AG10803 (cell line): ENCODE measurements around the gene SH3RF1.
"Not testable (repeated sequence)": the region's sequence is repeated elsewhere in the genome, so short reads cannot be mapped to it uniquely, and the experiment has no call there.

ENCODE experiments used
- DNase-seq: peaks from one replicate; pipeline ENCODE4 v3.0.0; 2010; ENCODE audit warnings: low read depth
- H3K4me3 ChIP-seq: 2 replicates; pipeline ENCODE4 v1.5.1; 2011; ENCODE audit warnings: mild to moderate bottlenecking, low read length, control low read depth
- TF ChIP-seq, protein P1 (sequence below): conservative IDR thresholded peaks from 2 replicates; pipeline ENCODE4 v1.5.1; 2011; ENCODE audit warnings: mild to moderate bottlenecking, low read length, control low read depth, inconsistent platforms

Gene SH3RF1

DNA sequence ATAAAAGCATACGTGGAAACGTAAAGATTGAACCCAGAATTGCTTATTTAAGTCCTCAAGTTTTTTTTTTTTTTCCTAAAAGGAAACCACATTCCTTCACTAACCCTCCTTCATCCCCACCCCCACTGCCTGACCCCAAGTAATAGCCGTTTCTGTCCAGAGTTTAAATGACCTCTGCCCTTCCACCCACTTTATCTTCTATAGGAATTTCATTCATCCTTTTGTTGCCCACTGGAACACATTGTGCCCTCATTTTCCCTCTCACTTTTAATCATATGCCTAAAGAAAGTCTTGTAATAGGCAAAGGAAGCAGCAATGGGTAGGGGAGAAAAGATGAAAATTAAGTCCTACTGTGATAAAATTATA, 62.7 kb downstream of the SH3RF1 start:
- no peak overlapping the region for H3K4me3 ChIP-seq
- TF ChIP-seq, protein P1, sequence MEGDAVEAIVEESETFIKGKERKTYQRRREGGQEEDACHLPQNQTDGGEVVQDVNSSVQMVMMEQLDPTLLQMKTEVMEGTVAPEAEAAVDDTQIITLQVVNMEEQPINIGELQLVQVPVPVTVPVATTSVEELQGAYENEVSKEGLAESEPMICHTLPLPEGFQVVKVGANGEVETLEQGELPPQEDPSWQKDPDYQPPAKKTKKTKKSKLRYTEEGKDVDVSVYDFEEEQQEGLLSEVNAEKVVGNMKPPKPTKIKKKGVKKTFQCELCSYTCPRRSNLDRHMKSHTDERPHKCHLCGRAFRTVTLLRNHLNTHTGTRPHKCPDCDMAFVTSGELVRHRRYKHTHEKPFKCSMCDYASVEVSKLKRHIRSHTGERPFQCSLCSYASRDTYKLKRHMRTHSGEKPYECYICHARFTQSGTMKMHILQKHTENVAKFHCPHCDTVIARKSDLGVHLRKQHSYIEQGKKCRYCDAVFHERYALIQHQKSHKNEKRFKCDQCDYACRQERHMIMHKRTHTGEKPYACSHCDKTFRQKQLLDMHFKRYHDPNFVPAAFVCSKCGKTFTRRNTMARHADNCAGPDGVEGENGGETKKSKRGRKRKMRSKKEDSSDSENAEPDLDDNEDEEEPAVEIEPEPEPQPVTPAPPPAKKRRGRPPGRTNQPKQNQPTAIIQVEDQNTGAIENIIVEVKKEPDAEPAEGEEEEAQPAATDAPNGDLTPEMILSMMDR: no peak
- DNase-seq: no peak

DNA sequence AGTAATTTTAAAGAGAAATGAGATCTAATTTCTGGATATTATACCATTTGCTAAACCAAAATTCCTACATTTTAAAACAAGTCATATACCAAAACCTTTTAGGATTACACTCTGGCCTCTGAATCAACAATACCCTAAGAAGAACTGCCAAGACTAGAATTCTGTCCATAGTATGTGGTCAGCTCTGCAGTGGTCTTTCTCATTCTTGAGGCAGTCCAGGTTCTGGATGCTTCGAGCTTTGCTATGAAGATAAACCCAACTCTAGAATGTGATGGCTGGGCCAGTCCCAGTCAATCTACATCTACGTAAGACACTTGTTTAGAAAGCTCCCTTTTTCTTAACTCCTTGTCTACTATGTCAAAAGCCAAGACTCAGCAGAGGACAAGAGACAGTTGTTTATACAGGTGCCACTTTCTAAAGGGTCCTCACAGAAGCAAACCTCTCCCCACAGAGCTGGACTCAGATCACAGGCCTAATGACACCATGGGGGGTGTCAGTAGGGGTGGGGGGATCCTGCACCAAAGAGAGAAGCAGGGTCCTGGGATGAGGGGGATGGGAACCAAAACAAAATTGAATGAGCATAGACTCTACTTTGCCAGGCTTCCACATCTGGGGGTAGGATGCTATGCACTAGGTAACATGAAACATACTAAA, 63.2 kb downstream of the SH3RF1 start:
- TF ChIP-seq, protein P1: no peak
- H3K4me3 ChIP-seq: no peak overlapping the region
- no peak for DNase-seq

DNA sequence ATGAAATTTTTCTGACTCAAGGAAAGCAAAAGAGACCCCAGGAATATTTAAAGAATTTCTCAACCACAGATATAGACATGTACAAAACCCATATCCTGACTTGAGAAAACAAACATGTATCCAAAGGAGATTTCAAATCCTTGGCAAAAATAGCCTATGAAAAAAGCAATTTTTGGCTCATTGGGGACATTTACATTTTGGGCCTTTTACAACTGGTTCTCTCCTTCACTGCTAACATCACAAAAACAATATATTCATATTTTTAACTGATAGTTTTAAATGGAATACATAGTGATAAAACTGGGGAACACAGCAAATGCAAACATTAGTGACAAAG, 65.0 kb downstream of the SH3RF1 start:
- DNase-seq: no peak
- TF ChIP-seq, protein P1: no peak
- H3K4me3 ChIP-seq: no peak overlapping the region

DNA sequence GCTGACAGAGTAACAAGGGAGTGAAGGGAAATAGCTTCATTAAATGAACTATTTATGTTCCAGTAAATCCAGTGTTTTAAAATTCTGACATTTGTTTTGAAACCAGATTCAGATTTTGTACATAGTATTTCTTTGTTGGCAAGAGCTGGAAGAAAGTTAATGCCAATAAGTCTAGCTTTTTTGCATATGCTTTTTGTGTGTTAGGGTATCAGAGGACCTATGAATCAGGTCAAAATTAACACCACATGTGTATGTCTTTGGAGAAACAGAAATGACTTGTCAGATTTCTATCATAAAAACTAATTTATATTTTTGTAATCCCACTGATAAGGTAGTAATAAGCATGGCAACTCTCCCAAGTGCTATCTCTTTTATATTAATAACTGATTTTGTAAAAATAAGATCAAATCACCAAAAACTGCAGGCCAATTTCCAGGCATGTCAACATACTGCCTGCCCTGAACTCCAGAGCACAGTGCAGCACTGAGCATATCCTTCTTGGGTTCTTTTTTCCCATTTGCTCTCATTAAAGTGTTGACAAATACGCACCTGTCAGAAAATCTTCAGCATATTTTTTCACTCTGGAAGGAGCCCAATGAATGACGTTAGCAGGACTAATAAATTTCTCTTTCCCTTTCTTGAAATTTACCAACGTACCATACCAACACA, 65.5 kb downstream of the SH3RF1 start:
- peak; percentile 42 for DNase-seq
- no peak overlapping the region for H3K4me3 ChIP-seq
- TF ChIP-seq, protein P1: no peak

DNA sequence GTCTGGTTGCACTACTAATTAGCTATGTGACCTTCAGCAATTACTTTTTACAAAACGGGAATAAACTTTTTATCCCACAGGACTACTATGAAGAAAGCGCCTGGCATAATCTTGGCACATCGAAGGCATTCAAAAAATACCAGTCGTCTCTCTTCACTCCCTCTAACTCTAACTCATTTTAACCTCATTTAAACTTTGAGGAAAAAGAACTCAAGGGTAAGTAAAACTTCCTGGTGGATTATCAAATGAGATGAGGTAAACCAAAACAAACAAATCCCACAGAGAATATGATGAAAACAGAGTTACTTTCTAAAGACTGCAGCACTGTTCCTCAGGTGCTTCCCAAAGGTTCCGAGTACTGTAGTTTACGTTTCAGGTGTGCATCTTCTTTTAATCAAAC, 66.9 kb downstream of the SH3RF1 start:
- TF ChIP-seq, protein P1: no peak
- DNase-seq: no peak
- H3K4me3 ChIP-seq: no peak overlapping the region

DNA sequence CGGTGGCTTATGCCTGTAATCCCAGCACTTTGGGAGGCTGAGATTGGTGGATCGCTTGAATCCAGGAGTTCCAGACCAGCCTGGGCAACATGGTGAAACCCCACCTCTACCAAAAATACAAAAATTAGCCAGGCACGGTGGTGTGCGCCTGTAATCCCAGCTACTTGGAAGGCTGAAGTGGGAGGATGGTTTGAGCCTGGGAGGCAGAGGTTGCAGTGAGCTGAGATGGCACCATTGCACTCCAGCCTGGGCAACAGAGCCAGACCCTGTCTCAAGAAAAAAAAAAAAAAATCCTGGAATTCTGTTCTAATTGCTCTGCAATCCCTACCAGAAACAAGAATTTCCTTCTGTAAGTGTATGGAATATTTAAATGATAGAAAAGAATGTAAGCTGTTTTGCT, 67.5 kb downstream of the SH3RF1 start:
- DNase-seq, H3K4me3 ChIP-seq: not testable (repeated sequence)

DNA sequence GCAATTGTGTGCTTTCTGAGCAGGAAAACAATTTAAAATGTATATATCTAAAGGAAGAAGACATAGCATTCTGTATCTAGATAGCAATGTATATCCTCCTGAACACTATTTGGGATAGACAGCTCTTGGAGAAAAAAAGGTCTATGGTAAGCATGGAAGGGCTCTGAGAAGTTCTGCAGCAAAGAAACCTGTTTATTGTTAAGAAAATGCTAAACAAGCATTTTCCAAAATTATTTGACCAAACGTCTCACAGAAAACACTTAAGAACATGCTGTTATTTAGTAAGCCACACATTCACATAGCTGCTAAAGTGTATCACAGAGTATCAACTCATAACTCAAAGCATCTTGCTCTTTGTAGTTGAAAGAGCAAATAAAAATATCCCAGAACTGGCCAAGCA, 67.9 kb downstream of the SH3RF1 start:
- TF ChIP-seq, protein P1: no peak
- no peak for DNase-seq
- H3K4me3 ChIP-seq: no peak overlapping the region
